Stimulated activated naive CD8-positive, alpha-beta T cell treated with anti-CD3 and anti-CD28 coated beads, Interleukin-15, Interleukin-2, amounts not matched to agents 100 ng/mL and 50 ng/mL, for 24 hours (primary cell): Measurements from ENCODE around the gene UBC.

Experiments used
- H3K27ac Mint-ChIP-seq: one replicate; pipeline ENCODE4 v1.8.0; 2021; ENCODE audit warnings: mild to moderate bottlenecking, mixed read lengths
- H3K27me3 Mint-ChIP-seq: one replicate; pipeline ENCODE4 v1.8.0; 2021; ENCODE audit warnings: mixed read lengths
- H3K36me3 Mint-ChIP-seq: one replicate; pipeline ENCODE4 v1.8.0; 2021; ENCODE audit warnings: low read depth, mixed read lengths
- H3K4me1 Mint-ChIP-seq: one replicate; pipeline ENCODE4 v1.8.0; 2021; ENCODE audit warnings: low read depth, mixed read lengths
- H3K4me3 Mint-ChIP-seq: one replicate; pipeline ENCODE4 v1.8.0; 2021; ENCODE audit warnings: mild to moderate bottlenecking, mixed read lengths
- H3K9me3 Mint-ChIP-seq: one replicate; pipeline ENCODE4 v1.8.0; 2021; ENCODE audit warnings: mixed read lengths

The UBC gene

DNA sequence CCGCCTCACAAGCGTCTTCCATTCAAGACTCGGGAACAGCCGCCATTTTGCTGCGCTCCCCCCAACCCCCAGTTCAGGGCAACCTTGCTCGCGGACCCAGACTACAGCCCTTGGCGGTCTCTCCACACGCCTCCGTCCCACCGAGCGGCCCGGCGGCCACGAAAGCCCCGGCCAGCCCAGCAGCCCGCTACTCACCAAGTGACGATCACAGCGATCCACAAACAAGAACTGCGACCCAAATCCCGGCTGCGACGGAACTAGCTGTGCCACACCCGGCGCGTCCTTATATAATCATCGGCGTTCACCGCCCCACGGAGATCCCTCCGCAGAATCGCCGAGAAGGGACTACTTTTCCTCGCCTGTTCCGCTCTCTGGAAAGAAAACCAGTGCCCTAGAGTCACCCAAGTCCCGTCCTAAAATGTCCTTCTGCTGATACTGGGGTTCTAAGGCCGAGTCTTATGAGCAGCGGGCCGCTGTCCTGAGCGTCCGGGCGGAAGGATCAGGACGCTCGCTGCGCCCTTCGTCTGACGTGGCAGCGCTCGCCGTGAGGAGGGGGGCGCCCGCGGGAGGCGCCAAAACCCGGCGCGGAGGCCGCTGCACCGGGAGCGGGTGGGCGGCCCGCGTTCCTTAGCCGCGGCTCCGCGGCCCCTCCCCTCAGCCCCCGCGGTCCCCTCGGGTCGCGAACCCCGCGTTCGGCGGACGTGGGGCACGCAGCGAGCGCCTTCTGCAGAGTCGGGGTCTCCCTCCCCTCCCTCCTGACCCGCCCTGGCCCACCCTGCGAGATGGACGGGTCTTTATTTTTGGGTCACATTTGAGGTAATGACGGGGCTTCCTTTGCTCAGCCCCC lies at the start of gene UBC:
TSS of gene UBC (minus strand) at position 259 of the 847 bp plus-strand sequence. CDS start 879 bp downstream, outside the sequence.
- peaks cover 42% of the 10 kb centered on the region for H3K36me3 Mint-ChIP-seq
- H3K4me1 Mint-ChIP-seq = peaks cover 91% of the 10 kb centered on the region

DNA sequence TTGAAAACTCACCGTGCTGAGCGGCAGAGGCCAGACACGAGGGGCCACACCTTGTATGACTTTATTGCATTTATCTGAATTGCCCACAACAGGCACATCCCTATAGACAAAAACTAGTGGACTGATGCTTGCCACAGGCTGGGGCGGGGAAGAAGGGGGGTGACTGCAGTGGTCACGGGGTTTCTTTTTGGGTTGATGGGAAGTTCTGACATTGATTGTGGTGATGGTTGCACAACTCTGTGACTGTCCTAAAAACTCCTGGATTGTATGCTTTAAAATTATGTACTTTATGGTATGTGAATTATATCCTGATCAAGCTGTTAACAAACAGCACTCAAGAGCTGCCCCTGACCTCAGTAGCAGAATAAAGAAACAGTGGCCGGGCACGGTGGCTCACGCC lies 48.8 kb upstream of the UBC start:
- H3K4me1 Mint-ChIP-seq = no peaks in the 10 kb centered on the region
- H3K9me3 Mint-ChIP-seq = no peaks in the 10 kb centered on the region
- no peak overlapping the region for H3K27ac Mint-ChIP-seq
- no peaks in the 10 kb centered on the region for H3K27me3 Mint-ChIP-seq
- peaks cover 49% of the 10 kb centered on the region for H3K36me3 Mint-ChIP-seq
- H3K4me3 Mint-ChIP-seq = no peak overlapping the region

More for the DNA sequence above, at the start of gene UBC:
- Mint-ChIP-seq H3K9me3 (no peaks in the 10 kb centered on the region), H3K27me3 (no peaks in the 10 kb centered on the region), H3K4me3 (peak within 1 kb of the TSS; percentile 97), H3K27ac (peak within 1 kb of the TSS; percentile 100)

DNA sequence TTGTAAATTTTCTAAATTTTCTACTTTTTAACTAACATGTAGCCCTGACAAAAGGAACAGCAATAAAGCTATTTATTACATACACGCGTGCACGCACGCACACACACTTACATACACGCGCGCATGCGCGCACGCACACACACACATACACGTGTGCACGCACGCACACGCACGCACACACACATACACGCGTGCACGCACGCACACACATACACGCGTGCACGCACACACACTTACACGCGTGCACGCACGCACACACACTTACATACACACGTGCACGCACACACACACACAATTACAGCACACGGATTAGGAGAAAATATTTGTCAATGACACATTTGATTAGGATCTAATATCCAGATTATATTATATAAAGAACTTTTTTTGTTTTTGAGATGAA lies 46.6 kb upstream of the UBC start:
- H3K4me1 Mint-ChIP-seq = no peaks in the 10 kb centered on the region
- no peak overlapping the region for H3K27ac Mint-ChIP-seq
- H3K9me3 Mint-ChIP-seq = no peaks in the 10 kb centered on the region
- H3K4me3 Mint-ChIP-seq = no peak overlapping the region
- no peaks in the 10 kb centered on the region for H3K27me3 Mint-ChIP-seq
- peaks cover 63% of the 10 kb centered on the region for H3K36me3 Mint-ChIP-seq

DNA sequence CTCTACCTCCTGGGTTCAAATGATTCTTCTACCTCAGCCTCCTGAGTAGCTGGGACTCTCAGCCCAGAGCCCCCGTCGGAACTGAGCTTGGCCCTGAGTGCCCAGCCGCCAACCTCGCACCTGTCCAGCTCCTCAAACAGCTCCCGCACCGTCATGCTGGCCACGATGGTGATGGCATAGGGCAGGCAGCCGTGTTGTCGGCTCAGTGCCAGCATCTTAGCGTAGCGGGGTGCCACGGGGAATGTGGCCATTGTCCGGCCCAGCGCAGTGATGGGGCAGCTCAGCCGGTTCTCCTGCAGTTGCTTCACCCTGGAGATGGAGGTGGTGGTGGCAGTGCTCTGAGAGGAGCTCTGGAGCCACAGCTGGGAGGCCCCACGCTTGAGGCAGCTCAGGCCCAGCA lies 42.1 kb upstream of the UBC start:
- Mint-ChIP-seq H3K4me3 (no peak overlapping the region), H3K4me1 (no peaks in the 10 kb centered on the region), H3K36me3 (peaks cover 63% of the 10 kb centered on the region), H3K27me3 (no peaks in the 10 kb centered on the region), H3K9me3 (no peaks in the 10 kb centered on the region), H3K27ac (no peak overlapping the region)

DNA sequence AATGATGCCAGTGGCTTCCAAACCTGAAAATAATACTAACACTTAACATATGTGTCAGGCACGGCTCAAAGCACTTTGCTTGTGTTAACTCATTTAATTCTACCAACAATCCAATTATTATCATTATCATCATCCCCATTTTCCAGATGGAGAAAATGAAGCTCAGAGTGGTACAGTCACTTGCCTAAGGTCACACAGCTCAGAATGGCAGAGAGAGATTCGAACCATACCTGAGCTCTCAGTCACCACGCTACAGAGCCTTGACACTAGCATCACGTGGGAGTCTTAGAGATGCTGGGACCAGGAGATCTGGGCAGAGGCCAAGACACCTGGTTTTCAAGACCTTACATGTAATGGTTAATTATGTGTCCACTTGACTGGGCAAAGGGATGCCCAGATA lies 40.3 kb upstream of the UBC start:
- H3K4me1 Mint-ChIP-seq = no peaks in the 10 kb centered on the region
- no peak overlapping the region for H3K27ac Mint-ChIP-seq
- no peaks in the 10 kb centered on the region for H3K27me3 Mint-ChIP-seq
- peaks cover 62% of the 10 kb centered on the region for H3K36me3 Mint-ChIP-seq
- no peaks in the 10 kb centered on the region for H3K9me3 Mint-ChIP-seq
- no peak overlapping the region for H3K4me3 Mint-ChIP-seq

DNA sequence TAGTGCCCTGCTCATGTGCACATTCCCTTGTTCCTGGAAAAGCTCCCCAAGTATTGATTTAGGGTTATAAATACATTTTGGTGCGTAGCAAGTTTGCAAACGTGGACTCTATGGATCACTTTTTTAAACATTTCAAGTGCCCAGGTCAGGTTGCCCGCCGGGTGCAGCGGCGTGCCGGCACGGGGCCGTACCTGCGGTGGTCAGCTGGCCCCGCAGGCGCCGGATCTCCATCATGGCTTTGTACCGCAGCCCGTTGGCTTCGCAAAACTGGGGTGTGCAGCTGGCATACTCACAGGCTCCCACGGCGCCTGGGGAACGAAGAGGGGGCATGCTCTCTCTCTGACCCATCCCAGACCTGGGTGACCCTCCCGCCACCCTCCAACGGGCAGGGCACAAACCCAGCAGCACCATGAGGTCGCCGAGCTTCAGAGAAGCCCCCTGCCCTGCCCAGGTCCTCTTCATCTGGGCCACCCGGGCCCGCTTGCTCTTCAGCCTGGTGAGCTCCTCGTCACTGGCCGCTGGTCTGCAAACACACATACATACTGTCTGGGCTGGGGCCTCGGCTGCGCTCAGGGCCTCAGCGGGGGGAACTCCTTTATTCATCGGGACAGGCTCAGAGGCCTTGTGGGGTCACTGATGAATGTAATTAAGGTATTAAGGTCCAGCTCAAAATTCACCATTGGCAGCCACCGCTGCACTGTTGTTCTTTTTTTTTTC lies 39.4 kb upstream of the UBC start:
- Mint-ChIP-seq H3K4me3 (no peak overlapping the region), H3K27me3 (no peaks in the 10 kb centered on the region), H3K9me3 (no peaks in the 10 kb centered on the region), H3K27ac (no peak overlapping the region), H3K36me3 (peaks cover 63% of the 10 kb centered on the region), H3K4me1 (no peaks in the 10 kb centered on the region)

DNA sequence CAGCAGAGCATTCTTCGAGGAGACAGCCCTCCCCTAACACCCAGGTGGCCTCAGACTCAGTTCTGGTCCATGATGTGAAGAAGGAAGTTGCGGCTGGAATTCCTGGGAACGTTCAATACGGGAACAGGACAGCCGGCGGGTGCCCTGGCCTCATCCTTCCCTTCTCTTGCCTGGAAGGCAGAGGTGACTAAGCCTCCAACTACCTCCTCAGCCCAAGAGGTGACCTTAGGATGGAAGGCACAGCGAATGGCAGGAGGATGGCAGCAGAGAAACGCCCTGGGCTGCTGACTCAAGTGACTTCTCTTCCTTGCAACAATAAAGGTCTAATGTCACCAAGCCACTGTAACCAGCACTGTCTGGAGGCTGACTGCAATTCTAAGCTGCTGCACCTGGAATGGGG lies 38.4 kb upstream of the UBC start:
- peaks cover 58% of the 10 kb centered on the region for H3K36me3 Mint-ChIP-seq
- no peak overlapping the region for H3K27ac Mint-ChIP-seq
- H3K4me1 Mint-ChIP-seq = no peaks in the 10 kb centered on the region
- H3K4me3 Mint-ChIP-seq = no peak overlapping the region
- H3K9me3 Mint-ChIP-seq = no peaks in the 10 kb centered on the region
- no peaks in the 10 kb centered on the region for H3K27me3 Mint-ChIP-seq

DNA sequence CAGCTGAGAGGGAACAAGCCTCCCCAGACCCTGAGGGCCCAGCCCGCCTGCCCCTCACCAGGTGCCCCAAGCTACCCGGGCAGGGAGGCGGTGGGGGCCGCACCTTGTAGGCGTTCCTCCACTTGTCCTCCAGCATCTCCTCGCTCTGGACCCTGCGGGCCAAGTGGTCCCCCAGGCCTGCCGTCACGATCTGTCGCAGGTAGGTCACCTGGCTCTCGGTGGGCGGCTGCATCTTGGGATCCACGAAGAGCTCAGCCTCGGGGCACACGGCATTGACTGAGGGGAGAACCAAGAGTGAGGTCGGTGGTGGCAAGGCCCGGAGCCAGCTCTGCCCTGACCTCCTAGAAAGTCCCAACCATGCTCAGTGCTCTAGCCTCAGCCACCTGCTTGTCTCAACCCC lies 37.8 kb upstream of the UBC start:
- H3K4me1 Mint-ChIP-seq = no peaks in the 10 kb centered on the region
- H3K27me3 Mint-ChIP-seq = no peaks in the 10 kb centered on the region
- H3K9me3 Mint-ChIP-seq = no peaks in the 10 kb centered on the region
- no peak overlapping the region for H3K27ac Mint-ChIP-seq
- no peak overlapping the region for H3K4me3 Mint-ChIP-seq
- H3K36me3 Mint-ChIP-seq = peaks cover 56% of the 10 kb centered on the region

DNA sequence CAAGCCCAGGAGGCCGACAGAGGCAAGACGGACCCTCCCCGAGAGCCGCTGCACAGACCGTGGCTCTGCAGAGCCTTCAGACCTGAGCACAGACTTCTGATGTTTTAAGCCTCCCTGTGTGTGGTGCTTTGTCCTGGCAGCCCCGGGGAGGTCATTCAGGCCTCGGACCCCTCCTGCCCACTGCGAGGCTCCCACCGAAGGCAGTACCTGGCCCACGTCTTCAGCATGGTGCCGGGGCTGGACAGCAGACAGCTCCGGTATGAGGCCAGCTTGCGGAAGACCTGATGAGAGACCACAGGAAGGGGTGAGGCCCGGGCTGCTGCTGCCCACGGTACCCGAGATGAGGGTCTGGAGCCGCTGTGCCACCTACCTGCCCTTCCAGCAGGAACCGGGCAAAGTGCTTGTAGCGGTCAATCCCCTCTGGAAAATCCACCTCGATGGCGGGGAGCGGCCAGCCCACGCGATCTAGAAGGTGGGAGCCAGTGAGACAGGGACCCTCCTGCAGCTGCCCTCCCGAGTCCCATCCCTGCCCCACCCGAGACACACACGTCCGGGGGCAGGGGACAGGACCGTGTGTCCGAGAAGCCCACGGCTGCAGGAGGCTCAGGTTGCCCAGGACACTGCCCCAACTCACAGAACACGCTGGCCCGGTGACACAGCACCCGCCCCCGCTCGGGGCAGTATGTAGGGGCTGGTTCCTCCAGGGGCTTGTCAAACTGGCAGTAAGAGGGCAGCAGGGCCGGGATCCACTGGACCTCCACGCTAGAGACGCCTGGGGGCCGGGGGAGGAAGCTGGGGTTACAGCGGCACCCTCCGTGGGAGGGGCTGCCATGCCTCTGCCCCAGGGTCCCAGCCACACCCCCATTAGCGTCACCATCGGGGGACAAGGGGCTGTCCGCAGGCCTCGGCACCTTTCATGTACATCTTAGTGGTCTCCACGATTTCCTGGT lies 35.6 kb upstream of the UBC start:
- no peaks in the 10 kb centered on the region for H3K27me3 Mint-ChIP-seq
- H3K9me3 Mint-ChIP-seq = no peaks in the 10 kb centered on the region
- no peaks in the 10 kb centered on the region for H3K4me1 Mint-ChIP-seq
- H3K27ac Mint-ChIP-seq = no peak overlapping the region
- H3K36me3 Mint-ChIP-seq = peaks cover 55% of the 10 kb centered on the region
- H3K4me3 Mint-ChIP-seq = no peak overlapping the region

DNA sequence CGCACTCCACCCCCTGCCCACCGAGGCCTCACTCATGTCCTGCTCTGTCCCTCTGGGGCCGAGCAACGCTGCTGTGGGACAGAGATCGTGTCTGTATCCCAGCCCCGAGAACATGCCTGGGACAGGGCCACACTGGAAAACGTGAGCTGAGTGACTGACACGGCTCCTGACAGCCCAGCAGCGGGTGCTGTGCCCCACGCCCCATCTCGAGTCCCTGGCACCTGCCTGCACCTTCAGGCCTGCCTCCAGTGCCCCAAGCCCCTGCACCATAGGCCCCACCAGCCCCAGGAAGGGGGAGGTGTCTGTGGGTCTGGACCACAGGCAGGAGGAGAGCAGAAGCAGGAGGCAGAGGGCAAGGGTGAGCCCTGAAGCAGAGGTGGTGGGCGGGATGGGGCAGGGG lies 34.6 kb upstream of the UBC start:
- H3K27ac Mint-ChIP-seq = no peak overlapping the region
- H3K9me3 Mint-ChIP-seq = no peaks in the 10 kb centered on the region
- H3K36me3 Mint-ChIP-seq = peaks cover 51% of the 10 kb centered on the region
- no peaks in the 10 kb centered on the region for H3K4me1 Mint-ChIP-seq
- no peaks in the 10 kb centered on the region for H3K27me3 Mint-ChIP-seq
- H3K4me3 Mint-ChIP-seq = no peak overlapping the region

DNA sequence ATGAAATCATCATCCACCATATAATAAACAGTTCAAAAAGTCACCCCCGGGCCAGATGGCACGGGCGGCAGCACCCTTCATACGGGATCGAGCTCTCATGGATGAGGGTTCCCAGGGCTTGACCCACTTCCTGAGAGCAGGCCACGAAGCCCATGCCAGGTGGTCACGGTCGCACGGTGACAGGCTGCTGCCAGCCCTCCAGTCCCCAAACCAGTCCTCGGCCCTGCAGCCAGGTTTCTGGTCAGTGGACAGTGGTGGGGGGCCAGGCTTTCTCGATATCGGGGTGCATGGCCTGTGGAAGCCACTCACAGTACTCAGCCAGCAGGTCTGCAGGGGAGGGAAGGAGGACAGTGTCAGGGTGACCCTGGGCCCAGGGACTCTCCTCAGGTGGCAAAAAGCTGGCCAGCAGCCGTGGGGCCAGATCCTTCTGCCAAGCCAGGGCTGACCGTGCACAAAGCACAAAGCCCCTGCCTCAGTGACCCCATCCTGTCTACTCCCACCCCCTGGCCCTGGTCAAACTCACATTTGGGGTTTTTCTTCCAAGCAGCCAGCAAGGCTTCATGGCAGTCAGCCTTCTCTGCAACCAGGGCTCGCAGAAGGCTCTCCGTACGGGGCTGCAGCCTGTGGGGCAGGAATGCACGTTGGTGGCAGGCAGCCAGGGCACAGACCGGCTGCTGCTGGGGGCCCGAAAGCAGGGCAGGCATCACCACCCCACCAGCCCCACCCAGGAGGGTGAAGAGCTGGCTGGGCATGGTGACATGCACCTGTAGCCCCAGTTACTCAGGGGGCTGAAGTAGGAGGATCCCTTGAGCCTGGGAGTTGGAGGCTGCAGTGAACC lies 33.3 kb upstream of the UBC start:
- Mint-ChIP-seq H3K4me3 (no peak overlapping the region), H3K9me3 (no peaks in the 10 kb centered on the region), H3K36me3 (peaks cover 49% of the 10 kb centered on the region), H3K27me3 (no peaks in the 10 kb centered on the region), H3K27ac (no peak overlapping the region), H3K4me1 (no peaks in the 10 kb centered on the region)

DNA sequence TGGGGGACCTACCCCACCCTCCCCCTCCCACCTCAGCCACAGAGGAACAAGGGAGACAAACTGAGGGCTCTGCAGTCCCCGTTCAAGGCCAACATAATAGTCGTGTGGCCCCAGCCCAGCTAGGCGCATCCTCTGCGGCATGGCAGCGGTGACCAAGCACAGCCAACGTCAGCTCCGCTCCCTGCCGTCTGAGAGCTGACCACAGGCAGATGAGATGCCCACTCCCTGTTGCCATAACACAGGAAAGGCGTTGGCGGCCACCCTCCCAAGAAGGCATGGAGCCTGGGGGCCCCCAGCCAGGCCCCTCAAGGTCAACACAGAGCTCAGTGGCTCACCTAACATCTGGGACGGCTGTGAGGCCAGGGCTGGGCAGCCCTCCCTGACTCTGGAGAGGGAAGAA lies 32.6 kb upstream of the UBC start:
- Mint-ChIP-seq H3K27ac (no peak overlapping the region), H3K4me3 (no peak overlapping the region), H3K4me1 (peaks cover 3% of the 10 kb centered on the region), H3K9me3 (no peaks in the 10 kb centered on the region), H3K27me3 (no peaks in the 10 kb centered on the region), H3K36me3 (peaks cover 52% of the 10 kb centered on the region)

DNA sequence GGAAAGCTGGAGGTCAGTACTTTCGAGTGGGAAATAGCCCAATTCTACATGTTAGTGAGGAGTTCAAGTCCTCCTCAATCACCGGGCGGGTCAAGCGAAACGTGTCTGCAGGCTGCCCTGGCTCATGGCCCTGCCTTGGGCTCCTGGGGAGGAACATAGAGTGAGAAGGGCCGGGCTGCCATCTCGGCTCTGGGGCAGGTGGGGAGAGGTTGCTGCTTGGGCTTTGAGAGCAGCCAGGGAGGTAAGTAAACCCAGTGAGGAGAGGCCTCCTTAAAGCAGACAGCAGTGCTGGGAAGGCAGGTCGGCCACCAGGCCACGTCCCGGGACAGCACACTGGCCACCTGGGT lies 32.0 kb upstream of the UBC start:
- H3K4me3 Mint-ChIP-seq = no peak overlapping the region
- peaks cover 47% of the 10 kb centered on the region for H3K36me3 Mint-ChIP-seq
- peaks cover 3% of the 10 kb centered on the region for H3K4me1 Mint-ChIP-seq
- H3K9me3 Mint-ChIP-seq = no peaks in the 10 kb centered on the region
- no peaks in the 10 kb centered on the region for H3K27me3 Mint-ChIP-seq
- no peak overlapping the region for H3K27ac Mint-ChIP-seq

DNA sequence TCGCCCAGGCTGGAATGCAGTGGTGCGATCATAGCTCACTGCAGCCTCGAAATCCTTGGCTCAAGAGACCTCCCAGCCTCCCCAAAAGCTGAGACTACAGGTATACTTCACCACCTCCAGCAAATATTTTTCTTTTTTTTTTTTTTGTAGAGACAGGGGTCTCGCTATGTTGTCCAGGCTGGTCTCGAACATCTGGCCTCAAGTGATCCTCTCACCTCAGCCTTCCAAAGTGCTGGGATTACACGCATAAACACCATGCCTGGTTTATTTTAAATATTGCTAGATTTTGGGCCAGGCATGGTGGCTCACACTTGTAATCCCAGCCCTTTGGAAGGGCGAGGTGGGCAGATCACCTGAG lies 26.7 kb upstream of the UBC start:
- no peaks in the 10 kb centered on the region for H3K9me3 Mint-ChIP-seq
- H3K4me3 Mint-ChIP-seq = no peak overlapping the region
- no peaks in the 10 kb centered on the region for H3K27me3 Mint-ChIP-seq
- H3K4me1 Mint-ChIP-seq = peaks cover 12% of the 10 kb centered on the region
- peaks cover 20% of the 10 kb centered on the region for H3K36me3 Mint-ChIP-seq
- no peak overlapping the region for H3K27ac Mint-ChIP-seq
